WERI-Rb-1 (cell line): Measurements from ENCODE around the gene RFPL2.

Experiments
- DNase-seq: peaks from one replicate; pipeline ENCODE4 v3.0.0-alpha.2; 2020
- H3K27ac ChIP-seq: fragments of 250-450 bp; sonication (Bioruptor Pico); 2 replicates; pipeline ENCODE4 v1.5.1; 2020; ENCODE audit warnings: mild to moderate bottlenecking, moderate library complexity
- H3K27me3 ChIP-seq: fragments of 250-450 bp; sonication (Bioruptor Pico); 2 replicates; pipeline ENCODE4 v1.5.1; 2021; ENCODE audit warnings: mild to moderate bottlenecking, low read depth, moderate library complexity; ENCODE audit not compliant: insufficient read depth, severe bottlenecking
- H3K36me3 ChIP-seq: fragments of 250-450 bp; sonication (Bioruptor Pico); 2 replicates; pipeline ENCODE4 v1.5.1; 2020; ENCODE audit warnings: mild to moderate bottlenecking, moderate library complexity
- H3K4me3 ChIP-seq: 2 replicates; pipeline ENCODE4 v1.5.1; 2011; ENCODE audit warnings: low read depth, mild to moderate bottlenecking, control low read depth, low read length
- H3K9me3 ChIP-seq: fragments of 250-450 bp; sonication (Bioruptor Pico); 2 replicates; pipeline ENCODE4 v1.5.1; 2021; ENCODE audit warnings: mild to moderate bottlenecking, moderate library complexity; ENCODE audit not compliant: severe bottlenecking
- TF ChIP-seq, protein P1 (sequence below): IDR thresholded peaks from 2 replicates; pipeline ENCODE4 v1.5.1; 2011; ENCODE audit warnings: low read depth, mild to moderate bottlenecking, control low read depth, inconsistent platforms, low read length

The RFPL2 gene

DNA sequence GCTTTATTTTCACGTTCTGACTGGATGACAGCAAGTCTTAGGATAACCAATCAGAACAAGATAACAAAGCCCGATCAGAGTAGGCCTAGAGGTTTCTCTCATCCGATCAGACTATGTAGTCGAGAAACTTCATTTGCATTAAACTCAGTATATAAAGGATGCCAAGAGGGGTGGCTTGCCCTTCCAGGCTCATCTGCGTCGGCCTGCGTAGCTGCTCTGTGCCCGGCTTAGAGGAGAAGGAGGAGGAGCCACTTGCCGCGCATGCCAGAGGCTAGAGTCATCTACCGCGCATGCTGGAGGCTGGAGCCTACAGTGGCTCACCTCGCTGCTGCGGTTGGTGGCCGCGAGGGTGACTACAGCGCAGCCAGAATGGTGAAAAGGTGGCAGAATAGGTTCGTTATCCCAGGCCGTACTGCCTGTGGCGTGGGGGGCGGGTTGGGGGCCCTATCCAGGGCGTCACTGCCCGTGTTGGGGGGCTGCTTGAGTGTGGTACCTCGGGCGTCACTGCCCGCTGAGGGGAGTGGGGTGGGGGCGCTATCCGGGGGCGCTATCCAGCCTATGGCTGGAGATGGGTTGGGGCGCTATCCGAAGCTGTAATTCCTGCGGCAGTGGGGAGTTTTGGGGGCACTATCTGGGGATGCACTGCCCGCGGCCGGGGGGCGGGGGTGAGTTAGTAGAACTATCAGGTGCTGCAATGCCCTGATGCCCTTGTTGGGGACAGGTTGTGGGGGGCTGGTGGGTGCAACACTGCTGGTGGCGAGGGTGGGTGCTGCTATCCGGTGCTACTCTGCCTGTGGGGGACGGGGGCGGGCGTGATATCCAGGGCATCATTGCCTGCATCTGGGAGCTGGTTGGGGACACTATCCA, at the start of gene RFPL2:
RFPL2 (minus strand) TSS at position 218 of the 867 bp plus-strand sequence. CDS start 2,622 bp downstream, outside the sequence.
- Histone ChIP-seq H3K27ac (no peak within 1 kb of the TSS), H3K27me3 (peaks cover 20% of the 10 kb centered on the region), H3K9me3 (no peaks in the 10 kb centered on the region), H3K4me3 (peak within 1 kb of the TSS; percentile 45), H3K36me3 (no peaks in the 10 kb centered on the region)
- DNase-seq, result peak; percentile 71
- TF ChIP-seq, protein P1, sequence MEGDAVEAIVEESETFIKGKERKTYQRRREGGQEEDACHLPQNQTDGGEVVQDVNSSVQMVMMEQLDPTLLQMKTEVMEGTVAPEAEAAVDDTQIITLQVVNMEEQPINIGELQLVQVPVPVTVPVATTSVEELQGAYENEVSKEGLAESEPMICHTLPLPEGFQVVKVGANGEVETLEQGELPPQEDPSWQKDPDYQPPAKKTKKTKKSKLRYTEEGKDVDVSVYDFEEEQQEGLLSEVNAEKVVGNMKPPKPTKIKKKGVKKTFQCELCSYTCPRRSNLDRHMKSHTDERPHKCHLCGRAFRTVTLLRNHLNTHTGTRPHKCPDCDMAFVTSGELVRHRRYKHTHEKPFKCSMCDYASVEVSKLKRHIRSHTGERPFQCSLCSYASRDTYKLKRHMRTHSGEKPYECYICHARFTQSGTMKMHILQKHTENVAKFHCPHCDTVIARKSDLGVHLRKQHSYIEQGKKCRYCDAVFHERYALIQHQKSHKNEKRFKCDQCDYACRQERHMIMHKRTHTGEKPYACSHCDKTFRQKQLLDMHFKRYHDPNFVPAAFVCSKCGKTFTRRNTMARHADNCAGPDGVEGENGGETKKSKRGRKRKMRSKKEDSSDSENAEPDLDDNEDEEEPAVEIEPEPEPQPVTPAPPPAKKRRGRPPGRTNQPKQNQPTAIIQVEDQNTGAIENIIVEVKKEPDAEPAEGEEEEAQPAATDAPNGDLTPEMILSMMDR, result no peak

GRCh38 chr22:32249231-32249630, 44.4 kb upstream of the RFPL2 start:
- TF ChIP-seq, protein P1, result no peak
- no peaks in the 10 kb centered on the region for H3K9me3 ChIP-seq
- no peaks in the 10 kb centered on the region for H3K36me3 ChIP-seq
- no peak overlapping the region for H3K4me3 ChIP-seq
- no peak for DNase-seq
- peaks cover 3% of the 10 kb centered on the region for H3K27me3 ChIP-seq
- H3K27ac ChIP-seq, result no peak overlapping the region

DNA sequence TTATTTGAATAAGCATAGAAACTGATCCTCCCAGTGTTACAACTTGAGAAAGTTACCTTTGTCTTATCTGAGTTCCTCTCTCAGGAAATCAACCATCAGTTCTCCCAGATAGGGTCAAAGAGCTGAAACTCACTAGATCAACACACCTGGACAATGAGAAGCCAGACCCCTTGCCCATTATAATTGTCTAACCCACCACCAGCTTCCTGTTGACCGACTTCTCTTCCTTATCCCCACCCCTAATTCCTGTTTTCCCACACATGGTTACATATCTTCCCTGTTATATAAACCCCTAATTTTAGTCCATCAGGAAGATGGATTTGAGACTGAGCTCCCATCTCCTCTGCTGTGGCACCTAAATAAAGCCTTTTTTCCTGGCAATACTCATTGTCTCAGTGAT, 43.4 kb upstream of the RFPL2 start:
- Histone ChIP-seq H3K27ac (no peak overlapping the region), H3K36me3 (no peaks in the 10 kb centered on the region), H3K4me3 (no peak overlapping the region), H3K9me3 (no peaks in the 10 kb centered on the region), H3K27me3 (no peaks in the 10 kb centered on the region)
- TF ChIP-seq, protein P1, result no peak
- DNase-seq, result no peak

- H3K27ac ChIP-seq, result no peak overlapping the region
- no peaks in the 10 kb centered on the region for H3K9me3 ChIP-seq
- TF ChIP-seq, protein P1, result no peak
- no peaks in the 10 kb centered on the region for H3K36me3 ChIP-seq
- no peak overlapping the region for H3K4me3 ChIP-seq
- DNase-seq, result no peak
- no peaks in the 10 kb centered on the region for H3K27me3 ChIP-seq
These were observed 41.3 kb upstream of the RFPL2 start for GRCh38 chr22:32246166-32246565.

GRCh38 chr22:32245042-32245441, 40.2 kb upstream of the RFPL2 start:
- no peak for DNase-seq
- no peak overlapping the region for H3K27ac ChIP-seq
- no peaks in the 10 kb centered on the region for H3K27me3 ChIP-seq
- no peak overlapping the region for H3K4me3 ChIP-seq
- TF ChIP-seq, protein P1, result no peak
- H3K36me3 ChIP-seq, result no peaks in the 10 kb centered on the region
- H3K9me3 ChIP-seq, result no peaks in the 10 kb centered on the region
